SH-SY5Y (cell line): ENCODE measurements around the gene TLE5.

Experiments
- GATA2 ChIP-seq: IDR thresholded peaks from 2 replicates; pipeline ENCODE4 v1.6.1; 2011; ENCODE audit warnings: mild to moderate bottlenecking, low read depth, low read length
- GATA3 ChIP-seq: IDR thresholded peaks from 2 replicates; pipeline ENCODE4 v1.6.1; 2011; ENCODE audit warnings: low read depth, mild to moderate bottlenecking, low read length, moderate library complexity

- TF ChIP-seq GATA3, result no peak
- TF ChIP-seq GATA2, result no peak
Measured at GRCh38 chr19:3027981-3028304, 34.4 kb downstream of the TLE5 start.
